Stimulated activated naive CD4-positive, alpha-beta T cell treated with Interleukin-2 at 50 U/mL for 16 hours (primary cell): ENCODE data around the gene PLGRKT.
"Not testable (repeated sequence)": the region's sequence is repeated elsewhere in the genome, so short reads cannot be mapped to it uniquely, and the experiment has no call there.

Source experiments
- DNase-seq: peaks from one replicate; lab custom pipeline; 2025; lab: John Stamatoyannopoulos, UW

Gene PLGRKT

GRCh38 chr9:5452286-5452609 lies 14.5 kb upstream of the PLGRKT start:
- no peak for DNase-seq

- DNase-seq: peak; percentile 81
These were observed 12.8 kb upstream of the PLGRKT start, which contains the start of gene CD274 for GRCh38 chr9:5450359-5451091. Gene CD274 (plus strand): TSS chr9:5450542. CDS start chr9:5456114, 5,572 bp downstream.

- no peak for DNase-seq
These were observed 12.0 kb upstream of the PLGRKT start for GRCh38 chr9:5449521-5450358.

GRCh38 chr9:5448461-5449435 lies 11.0 kb upstream of the PLGRKT start:
- no peak for DNase-seq

- DNase-seq: no peak
These were observed 10.3 kb upstream of the PLGRKT start for GRCh38 chr9:5448016-5448415.

GRCh38 chr9:5447337-5447736 lies 9.6 kb upstream of the PLGRKT start:
- no peak for DNase-seq

- no peak for DNase-seq
These were observed 8.9 kb upstream of the PLGRKT start for GRCh38 chr9:5446451-5447236.

- no peak for DNase-seq
These were observed 8.2 kb upstream of the PLGRKT start for GRCh38 chr9:5445886-5446285.

- DNase-seq: not testable (repeated sequence)
These were observed 7.4 kb upstream of the PLGRKT start for GRCh38 chr9:5445096-5445495.

GRCh38 chr9:5443850-5444249 lies 6.1 kb upstream of the PLGRKT start:
- DNase-seq: no peak

GRCh38 chr9:5442400-5443011 lies 4.8 kb upstream of the PLGRKT start:
- DNase-seq: no peak

- DNase-seq: no peak
These were observed 3.3 kb upstream of the PLGRKT start for GRCh38 chr9:5441043-5441442.

GRCh38 chr9:5440426-5440825 lies 2.7 kb upstream of the PLGRKT start:
- no peak for DNase-seq

GRCh38 chr9:5438301-5439162 lies 807 bp upstream of the PLGRKT start:
- peak; percentile 55 for DNase-seq

GRCh38 chr9:5436441-5436840 lies 1.3 kb downstream of the PLGRKT start:
- no peak for DNase-seq

GRCh38 chr9:5435912-5436311 lies 1.8 kb downstream of the PLGRKT start:
- no peak for DNase-seq

GRCh38 chr9:5433841-5434810 lies 3.6 kb downstream of the PLGRKT start:
- DNase-seq: not testable (repeated sequence)

GRCh38 chr9:5433328-5433727 lies 4.4 kb downstream of the PLGRKT start:
- DNase-seq: not testable (repeated sequence)

- DNase-seq: not testable (repeated sequence)
These were observed 4.8 kb downstream of the PLGRKT start for GRCh38 chr9:5432890-5433289.
